ENCODE data around the gene ISG20L2.

Gene ISG20L2

GRCh38 chr1:156684227-156684782, 44.3 kb downstream of the ISG20L2 start:
- no peak overlapping the region for H3K4me3 ChIP-seq (ENCODE audit: low read depth, low read length)
- TF ChIP-seq CTCF (IDR thresholded peaks at IDR 0.05; ENCODE audit: borderline replicate concordance, insufficient read depth, low read depth, low read length): no peak

- no peak for TF ChIP-seq CTCF (IDR thresholded peaks at IDR 0.05; ENCODE audit: borderline replicate concordance, insufficient read depth, low read depth, low read length)
- no peak overlapping the region for H3K4me3 ChIP-seq (ENCODE audit: low read depth, low read length)
Observed at GRCh38 chr1:156682166-156682890, 46.2 kb downstream of the ISG20L2 start.

- no peak overlapping the region for H3K4me3 ChIP-seq (ENCODE audit: low read depth, low read length)
- no peak for TF ChIP-seq CTCF (IDR thresholded peaks at IDR 0.05; ENCODE audit: borderline replicate concordance, insufficient read depth, low read depth, low read length)
Observed at GRCh38 chr1:156681196-156681960, 47.2 kb downstream of the ISG20L2 start.

- no peak for TF ChIP-seq CTCF (IDR thresholded peaks at IDR 0.05; ENCODE audit: borderline replicate concordance, insufficient read depth, low read depth, low read length)
- H3K4me3 ChIP-seq (ENCODE audit: low read depth, low read length): no peak overlapping the region
Observed at GRCh38 chr1:156680056-156680455, 48.5 kb downstream of the ISG20L2 start.

- H3K4me3 ChIP-seq (ENCODE audit: low read depth, low read length): no peak overlapping the region
- TF ChIP-seq CTCF (IDR thresholded peaks at IDR 0.05; ENCODE audit: borderline replicate concordance, insufficient read depth, low read depth, low read length): peak; percentile 77
Observed at GRCh38 chr1:156677616-156678596, 50.7 kb downstream of the ISG20L2 start.

DNA sequence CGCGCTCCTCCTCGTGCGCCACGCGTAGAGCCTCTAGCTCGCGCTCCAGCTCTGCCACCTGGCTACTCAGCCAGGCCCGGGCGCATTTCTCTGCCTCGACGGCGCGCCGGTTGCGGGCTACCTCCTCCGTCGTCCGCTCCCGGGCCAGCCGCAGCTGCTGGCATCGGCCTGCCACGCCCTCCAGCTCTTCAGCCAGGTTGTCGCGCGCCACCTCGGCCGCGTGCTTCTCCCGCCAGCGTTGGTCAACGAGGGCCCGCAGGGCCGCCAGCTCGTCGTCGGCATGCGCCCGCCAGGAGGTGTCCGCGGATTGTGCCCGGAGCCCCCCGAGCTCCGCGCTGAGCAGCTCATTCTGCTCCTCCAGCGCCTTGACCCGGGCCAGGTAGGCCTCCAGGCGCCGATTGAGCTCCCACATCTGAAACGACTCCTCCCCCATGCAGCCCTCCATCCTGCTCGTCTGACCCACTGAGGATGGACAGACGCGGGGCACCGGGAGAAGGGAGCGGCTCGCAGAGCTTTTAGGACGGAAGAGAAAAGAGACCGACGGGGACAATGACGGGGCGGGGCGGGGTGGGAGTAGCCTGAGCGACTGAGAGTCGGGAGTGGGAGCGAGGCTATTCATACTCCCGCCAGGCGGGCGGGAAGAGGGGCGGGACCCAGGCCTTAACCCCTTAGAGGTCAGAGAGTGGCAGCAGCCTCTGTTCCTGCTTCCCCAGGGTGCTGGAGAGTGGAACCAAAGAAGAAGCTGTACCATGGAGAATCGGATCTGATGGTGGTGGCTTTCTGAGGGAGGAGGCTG, 51.5 kb downstream of the ISG20L2 start, which contains the start of gene NES:
TSS of gene NES (minus strand) at position 588 of the 796 bp plus-strand sequence. CDS start at position 445, 143 bp downstream.
- TF ChIP-seq CTCF (IDR thresholded peaks at IDR 0.05; ENCODE audit: borderline replicate concordance, insufficient read depth, low read depth, low read length): no peak
- no peak within 1 kb of the TSS for H3K4me3 ChIP-seq (ENCODE audit: low read depth, low read length)

Measured in GM12875 (cell line).